ENCODE data around the gene ZNF524.

- TF ChIP-seq EZH2phosphoT487 (IDR thresholded peaks at IDR 0.05; ENCODE audit: insufficient read depth, low read depth) = no peak
- no peak for TF ChIP-seq EZH2 (IDR thresholded peaks at IDR 0.05; ENCODE audit: insufficient read depth, poor library complexity, severe bottlenecking)
Measured at GRCh38 chr19:55598719-55599467, 1.2 kb upstream of the ZNF524 start.

Data from GM23248 (cell line).